PC-9 (cell line): ENCODE data around the gene GFOD2.

ENCODE experiments used
- EZH2 ChIP-seq: fragments of 200-600 bp; sonication (generic); IDR thresholded peaks from 2 replicates; pipeline ENCODE4 v1.8.0; 2017; ENCODE audit warnings: antibody characterized with exemption, low read depth
- TF ChIP-seq, protein P1 (sequence below): fragments of 200-600 bp; sonication (generic); conservative IDR thresholded peaks from 2 replicates; pipeline ENCODE4 v1.6.1; 2017; ENCODE audit warnings: mixed run types, antibody characterized with exemption, mild to moderate bottlenecking, moderate library complexity

DNA sequence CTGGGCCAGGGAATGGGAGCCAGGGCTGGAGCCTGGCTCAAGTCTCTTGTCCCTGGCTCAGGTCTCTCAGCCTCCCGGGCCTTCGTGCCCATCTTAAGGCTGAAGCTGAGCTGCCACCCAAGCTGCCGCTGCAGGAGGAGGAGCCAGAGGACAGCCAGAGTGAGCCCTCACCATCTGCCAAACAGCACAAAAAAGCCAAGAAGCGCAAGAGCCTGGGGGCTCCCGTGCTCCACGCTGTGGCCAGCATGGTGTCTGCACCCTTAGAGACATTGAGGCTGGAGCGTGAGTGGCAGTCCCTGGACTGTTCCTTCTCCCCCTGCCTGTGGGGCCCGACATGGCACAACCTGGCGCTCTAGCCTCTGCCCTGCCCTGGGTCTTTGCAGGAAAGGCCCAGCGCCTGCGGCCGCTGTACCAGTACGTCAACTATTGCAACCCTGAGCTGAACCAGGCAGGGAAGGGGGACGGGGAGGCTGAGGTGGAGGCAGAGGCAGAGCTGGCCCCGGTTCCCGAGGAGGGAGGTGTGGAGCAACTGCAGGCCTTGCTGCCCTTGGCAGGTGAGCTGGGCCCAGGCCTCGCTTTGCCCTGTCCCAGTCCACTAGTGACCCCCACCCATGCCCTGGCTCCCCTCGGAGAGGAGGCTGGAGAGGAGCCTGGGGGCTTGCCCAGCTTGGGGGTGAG, 51.2 kb downstream of the GFOD2 start:
- TF ChIP-seq, protein P1, sequence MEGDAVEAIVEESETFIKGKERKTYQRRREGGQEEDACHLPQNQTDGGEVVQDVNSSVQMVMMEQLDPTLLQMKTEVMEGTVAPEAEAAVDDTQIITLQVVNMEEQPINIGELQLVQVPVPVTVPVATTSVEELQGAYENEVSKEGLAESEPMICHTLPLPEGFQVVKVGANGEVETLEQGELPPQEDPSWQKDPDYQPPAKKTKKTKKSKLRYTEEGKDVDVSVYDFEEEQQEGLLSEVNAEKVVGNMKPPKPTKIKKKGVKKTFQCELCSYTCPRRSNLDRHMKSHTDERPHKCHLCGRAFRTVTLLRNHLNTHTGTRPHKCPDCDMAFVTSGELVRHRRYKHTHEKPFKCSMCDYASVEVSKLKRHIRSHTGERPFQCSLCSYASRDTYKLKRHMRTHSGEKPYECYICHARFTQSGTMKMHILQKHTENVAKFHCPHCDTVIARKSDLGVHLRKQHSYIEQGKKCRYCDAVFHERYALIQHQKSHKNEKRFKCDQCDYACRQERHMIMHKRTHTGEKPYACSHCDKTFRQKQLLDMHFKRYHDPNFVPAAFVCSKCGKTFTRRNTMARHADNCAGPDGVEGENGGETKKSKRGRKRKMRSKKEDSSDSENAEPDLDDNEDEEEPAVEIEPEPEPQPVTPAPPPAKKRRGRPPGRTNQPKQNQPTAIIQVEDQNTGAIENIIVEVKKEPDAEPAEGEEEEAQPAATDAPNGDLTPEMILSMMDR = peak; percentile 52
- no peak for TF ChIP-seq EZH2
